Measurements from ENCODE around the gene LRP8.

Gene LRP8

DNA sequence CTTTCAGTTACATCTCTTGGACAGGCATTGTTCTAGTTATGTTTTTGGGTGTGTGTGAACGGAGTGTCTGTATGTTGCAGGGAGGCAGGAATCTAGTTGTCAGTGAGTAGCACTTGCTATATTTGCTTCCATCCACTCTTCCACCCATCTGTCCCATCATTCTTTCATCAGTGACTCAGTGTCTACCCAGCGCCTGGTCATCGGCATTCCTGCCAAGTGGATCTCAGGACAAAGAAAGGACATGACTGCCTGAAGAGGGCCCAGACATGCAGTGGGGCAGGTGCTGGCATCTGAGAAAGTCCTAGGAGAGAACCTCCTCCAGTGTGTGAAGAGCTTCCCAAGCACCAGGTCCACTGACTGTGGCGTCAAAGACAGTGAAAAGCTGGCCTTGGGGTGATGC is 62.3 kb downstream of the LRP8 start:
- Histone ChIP-seq H3K4me3 (ENCODE audit: insufficient read depth, low read length, poor library complexity, severe bottlenecking) (no peak overlapping the region), H3K9me3 (ENCODE audit: insufficient read depth, low read length) (no peaks in the 10 kb centered on the region), H3K4me2 (ENCODE audit: low read depth, low read length, poor library complexity, severe bottlenecking) (no peak overlapping the region), H3F3A (ENCODE audit: insufficient read depth) (no peaks in the 10 kb centered on the region), H4K20me1 (ENCODE audit: low read depth, low read length) (no peaks in the 10 kb centered on the region), H3K79me2 (ENCODE audit: insufficient read depth, low read length) (no peaks in the 10 kb centered on the region), H3K9me2 (replicated peaks; ENCODE audit: insufficient read depth, low read length) (no peaks in the 10 kb centered on the region), H3K36me3 (ENCODE audit: low read length) (peaks cover 8% of the 10 kb centered on the region; the same call in 1 of the 2 replicates), H3K9ac (ENCODE audit: low read length) (no peak overlapping the region), H2AFZ (ENCODE audit: low read depth, low read length, severe bottlenecking) (no peak overlapping the region), H3K27ac (ENCODE audit: low read depth, low read length) (no peak overlapping the region), H3K27me3 (ENCODE audit: low read length) (no peaks in the 10 kb centered on the region)
- TF ChIP-seq, protein P1, sequence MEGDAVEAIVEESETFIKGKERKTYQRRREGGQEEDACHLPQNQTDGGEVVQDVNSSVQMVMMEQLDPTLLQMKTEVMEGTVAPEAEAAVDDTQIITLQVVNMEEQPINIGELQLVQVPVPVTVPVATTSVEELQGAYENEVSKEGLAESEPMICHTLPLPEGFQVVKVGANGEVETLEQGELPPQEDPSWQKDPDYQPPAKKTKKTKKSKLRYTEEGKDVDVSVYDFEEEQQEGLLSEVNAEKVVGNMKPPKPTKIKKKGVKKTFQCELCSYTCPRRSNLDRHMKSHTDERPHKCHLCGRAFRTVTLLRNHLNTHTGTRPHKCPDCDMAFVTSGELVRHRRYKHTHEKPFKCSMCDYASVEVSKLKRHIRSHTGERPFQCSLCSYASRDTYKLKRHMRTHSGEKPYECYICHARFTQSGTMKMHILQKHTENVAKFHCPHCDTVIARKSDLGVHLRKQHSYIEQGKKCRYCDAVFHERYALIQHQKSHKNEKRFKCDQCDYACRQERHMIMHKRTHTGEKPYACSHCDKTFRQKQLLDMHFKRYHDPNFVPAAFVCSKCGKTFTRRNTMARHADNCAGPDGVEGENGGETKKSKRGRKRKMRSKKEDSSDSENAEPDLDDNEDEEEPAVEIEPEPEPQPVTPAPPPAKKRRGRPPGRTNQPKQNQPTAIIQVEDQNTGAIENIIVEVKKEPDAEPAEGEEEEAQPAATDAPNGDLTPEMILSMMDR (IDR thresholded peaks at IDR 0.05; ENCODE audit: insufficient read depth, low read length, poor library complexity, severe bottlenecking): no peak
- no peak for TF ChIP-seq EZH2phosphoT487 (conservative IDR thresholded peaks at IDR 0.05; ENCODE audit: low read length)

DNA sequence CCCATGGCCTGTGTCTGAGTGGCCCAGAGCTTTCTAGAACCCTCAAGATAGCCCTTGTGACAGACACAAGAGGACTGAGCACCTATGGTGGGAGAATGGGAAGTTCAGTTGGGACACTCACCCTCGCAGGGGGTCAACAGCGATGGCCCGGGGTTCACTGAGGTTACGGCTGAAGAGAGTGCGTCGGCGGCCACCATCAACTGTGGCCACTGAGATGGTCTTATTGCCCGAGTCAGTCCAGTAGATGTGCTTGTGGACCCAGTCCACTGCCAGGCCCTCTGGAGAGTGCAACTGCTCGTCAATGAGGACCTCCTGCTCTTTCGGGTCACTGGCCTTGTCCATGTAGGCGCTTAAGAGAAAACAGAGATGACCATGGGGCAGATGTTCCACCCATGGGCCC is 63.8 kb downstream of the LRP8 start:
- no peak overlapping the region for H2AFZ ChIP-seq (ENCODE audit: low read depth, low read length, severe bottlenecking)
- H3K4me2 ChIP-seq (ENCODE audit: low read depth, low read length, poor library complexity, severe bottlenecking): no peak overlapping the region
- H3K27me3 ChIP-seq (ENCODE audit: low read length): no peaks in the 10 kb centered on the region
- no peak overlapping the region for H3K27ac ChIP-seq (ENCODE audit: low read depth, low read length)
- H3K4me3 ChIP-seq (ENCODE audit: insufficient read depth, low read length, poor library complexity, severe bottlenecking): no peak overlapping the region
- no peak overlapping the region for H3K9ac ChIP-seq (ENCODE audit: low read length)
- no peaks in the 10 kb centered on the region for H3K9me2 ChIP-seq (replicated peaks; ENCODE audit: insufficient read depth, low read length)
- TF ChIP-seq, protein P1 (IDR thresholded peaks at IDR 0.05; ENCODE audit: insufficient read depth, low read length, poor library complexity, severe bottlenecking): no peak
- TF ChIP-seq EZH2phosphoT487 (conservative IDR thresholded peaks at IDR 0.05; ENCODE audit: low read length): no peak
- no peaks in the 10 kb centered on the region for H3K79me2 ChIP-seq (ENCODE audit: insufficient read depth, low read length)
- peaks cover 8% of the 10 kb centered on the region; the same call in 1 of the 2 replicates for H3K36me3 ChIP-seq (ENCODE audit: low read length)
- H3F3A ChIP-seq (ENCODE audit: insufficient read depth): no peaks in the 10 kb centered on the region
- no peaks in the 10 kb centered on the region for H4K20me1 ChIP-seq (ENCODE audit: low read depth, low read length)
- H3K9me3 ChIP-seq (ENCODE audit: insufficient read depth, low read length): no peaks in the 10 kb centered on the region

DNA sequence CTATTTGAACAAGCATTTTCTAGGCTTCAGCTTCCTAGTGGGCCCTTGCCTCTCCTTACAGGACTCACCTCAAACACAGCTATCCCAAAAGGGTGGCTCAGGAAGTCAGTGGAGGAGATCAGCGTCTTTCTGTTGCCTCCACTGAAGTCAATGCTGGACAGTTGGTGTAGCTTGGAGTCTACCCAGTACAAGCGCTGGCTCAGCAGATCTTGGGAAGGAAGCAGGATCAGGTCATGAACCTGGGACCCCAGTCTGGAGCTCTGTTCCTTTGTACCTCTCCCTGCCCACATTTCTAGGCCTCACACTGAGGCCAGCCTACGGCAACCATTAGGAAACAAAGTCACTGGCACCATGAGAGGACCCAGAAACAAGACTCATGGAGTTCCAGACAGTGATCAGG is 65.9 kb downstream of the LRP8 start:
- Histone ChIP-seq H2AFZ (ENCODE audit: low read depth, low read length, severe bottlenecking) (no peak overlapping the region), H3K9me2 (replicated peaks; ENCODE audit: insufficient read depth, low read length) (no peaks in the 10 kb centered on the region), H3K27ac (ENCODE audit: low read depth, low read length) (no peak overlapping the region), H3F3A (ENCODE audit: insufficient read depth) (no peaks in the 10 kb centered on the region), H3K27me3 (ENCODE audit: low read length) (no peaks in the 10 kb centered on the region), H4K20me1 (ENCODE audit: low read depth, low read length) (no peaks in the 10 kb centered on the region), H3K36me3 (ENCODE audit: low read length) (peaks cover 14% of the 10 kb centered on the region; the same call in 1 of the 2 replicates), H3K9ac (ENCODE audit: low read length) (no peak overlapping the region), H3K4me3 (ENCODE audit: insufficient read depth, low read length, poor library complexity, severe bottlenecking) (no peak overlapping the region), H3K4me2 (ENCODE audit: low read depth, low read length, poor library complexity, severe bottlenecking) (no peak overlapping the region), H3K79me2 (ENCODE audit: insufficient read depth, low read length) (no peaks in the 10 kb centered on the region), H3K9me3 (ENCODE audit: insufficient read depth, low read length) (no peaks in the 10 kb centered on the region)
- TF ChIP-seq EZH2phosphoT487 (conservative IDR thresholded peaks at IDR 0.05; ENCODE audit: low read length): no peak
- TF ChIP-seq, protein P1 (IDR thresholded peaks at IDR 0.05; ENCODE audit: insufficient read depth, low read length, poor library complexity, severe bottlenecking): no peak

Data from SU-DHL-6 (cell line).